Astrocyte (in vitro differentiated cells and primary cell): ENCODE data around the gene FNDC3B. TPM values are rescaled to one million over a fixed set of nuclear protein-coding genes. Genes with fewer than 3 reads are reported as not detected.

ENCODE experiments used
- DNase-seq: peaks from one replicate; pipeline ENCODE4 v3.0.0-alpha.2; 2010; ENCODE audit warnings: low read depth
- FAIRE-seq: peaks from 2 replicates; lab custom pipeline; 2011; peaks lifted over from hg19 to GRCh38; lab: Jason Lieb, UNC
- H2AFZ ChIP-seq: 2 replicates; pipeline ENCODE4 v1.6.0; 2012; ENCODE audit warnings: low read depth, low read length, inconsistent platforms
- H3K27ac ChIP-seq: 2 replicates; pipeline ENCODE4 v1.5.1; 2011; ENCODE audit warnings: low read depth, low read length, inconsistent platforms
- H3K27me3 ChIP-seq: 2 replicates; pipeline ENCODE4 v1.6.0; 2011; ENCODE audit warnings: low read length, inconsistent platforms; ENCODE audit not compliant: insufficient read depth
- H3K36me3 ChIP-seq: 2 replicates; pipeline ENCODE4 v1.5.1; 2011; ENCODE audit warnings: low read length, inconsistent platforms; ENCODE audit not compliant: insufficient read depth
- H3K4me1 ChIP-seq: 2 replicates; pipeline ENCODE4 v1.5.1; 2011; ENCODE audit warnings: low read length, inconsistent platforms; ENCODE audit not compliant: insufficient read depth
- H3K4me2 ChIP-seq: 2 replicates; pipeline ENCODE4 v1.6.0; 2012; ENCODE audit warnings: low read length, inconsistent platforms
- H3K4me3 ChIP-seq: 2 replicates; pipeline ENCODE4 v1.5.1; 2011; ENCODE audit warnings: low read depth, mild to moderate bottlenecking, low read length, inconsistent platforms; ENCODE audit not compliant: insufficient read depth
- H3K79me2 ChIP-seq: 2 replicates; pipeline ENCODE4 v1.6.0; 2012; ENCODE audit warnings: mild to moderate bottlenecking, low read length, inconsistent platforms; ENCODE audit not compliant: insufficient read depth
- H3K9ac ChIP-seq: 2 replicates; pipeline ENCODE4 v1.6.0; 2012; ENCODE audit warnings: mild to moderate bottlenecking, low read length, inconsistent platforms
- H3K9me3 ChIP-seq: 2 replicates; pipeline ENCODE4 v1.5.1; 2012; ENCODE audit warnings: low read depth, mild to moderate bottlenecking, low read length, inconsistent platforms; ENCODE audit not compliant: insufficient read depth
- H4K20me1 ChIP-seq: 2 replicates; pipeline ENCODE4 v1.6.0; 2012; ENCODE audit warnings: low read length, inconsistent platforms; ENCODE audit not compliant: insufficient read depth
- H3K27ac Mint-ChIP-seq: one replicate; pipeline ENCODE4 v1.8.0; 2021; ENCODE audit warnings: mild to moderate bottlenecking, mixed read lengths; ENCODE audit not compliant: unreplicated experiment
- H3K27me3 Mint-ChIP-seq: one replicate; pipeline ENCODE4 v1.8.0; 2021; ENCODE audit warnings: low read depth, mixed read lengths; ENCODE audit not compliant: unreplicated experiment
- H3K36me3 Mint-ChIP-seq: one replicate; pipeline ENCODE4 v1.8.0; 2021; ENCODE audit warnings: low read depth, mixed read lengths; ENCODE audit not compliant: unreplicated experiment
- H3K4me1 Mint-ChIP-seq: one replicate; pipeline ENCODE4 v1.8.0; 2021; ENCODE audit warnings: low read depth, mixed read lengths; ENCODE audit not compliant: unreplicated experiment
- H3K4me3 Mint-ChIP-seq: one replicate; pipeline ENCODE4 v1.8.0; 2021; ENCODE audit warnings: mild to moderate bottlenecking, moderate library complexity, mixed read lengths; ENCODE audit not compliant: unreplicated experiment
- H3K9me3 Mint-ChIP-seq: one replicate; pipeline ENCODE4 v1.8.0; 2021; ENCODE audit warnings: mild to moderate bottlenecking, mixed read lengths; ENCODE audit not compliant: unreplicated experiment
- CTCF ChIP-seq: IDR thresholded peaks from 2 replicates; pipeline ENCODE4 v1.5.1; 2011; ENCODE audit warnings: low read depth, mild to moderate bottlenecking, inconsistent platforms, low read length, moderate library complexity; ENCODE audit not compliant: insufficient read depth
- EZH2 ChIP-seq: IDR thresholded peaks from 2 replicates; pipeline ENCODE4 v1.6.1; 2012; ENCODE audit warnings: mild to moderate bottlenecking, low read length, inconsistent platforms; ENCODE audit not compliant: insufficient read depth
- total RNA-seq: library from RNA; stranded (reverse); gene quantifications from 2 replicates; pipeline ENCODE4 v1.2.1, GENCODE V29; 2021

The FNDC3B gene
- total RNA-seq, 1 donor from 2014 or later, result 327 TPM

GRCh38 chr3:172110127-172110779, 70.9 kb downstream of the FNDC3B start:
- Mint-ChIP-seq H3K27me3 (no peaks in the 10 kb centered on the region), H3K27ac (peak overlapping the region; percentile 30), H3K4me1 (peaks cover 61% of the 10 kb centered on the region), H3K36me3 (peaks cover 25% of the 10 kb centered on the region), H3K9me3 (no peaks in the 10 kb centered on the region), H3K4me3 (no peak overlapping the region)
- H3K27me3 ChIP-seq, result no peaks in the 10 kb centered on the region
- H3K4me1 ChIP-seq, result peaks cover 11% of the 10 kb centered on the region
- no peak overlapping the region for H3K9ac ChIP-seq
- H3K79me2 ChIP-seq, result peaks cover 97% of the 10 kb centered on the region
- H3K9me3 ChIP-seq, result no peaks in the 10 kb centered on the region
- H3K4me3 ChIP-seq, result no peak overlapping the region
- no peak overlapping the region for H2AFZ ChIP-seq
- TF ChIP-seq EZH2 (no peak), CTCF (no peak)
- no peak for DNase-seq
- H3K27ac ChIP-seq, result no peak overlapping the region
- H3K36me3 ChIP-seq, result peaks cover 16% of the 10 kb centered on the region
- peaks cover 90% of the 10 kb centered on the region for H4K20me1 ChIP-seq
- FAIRE-seq, result no peak
- H3K4me2 ChIP-seq, result no peak overlapping the region

GRCh38 chr3:172111163-172111562, 71.8 kb downstream of the FNDC3B start:
- H3K79me2 ChIP-seq, result peaks cover 96% of the 10 kb centered on the region

More at GRCh38 chr3:172111163-172111562, 71.8 kb downstream of the FNDC3B start:
- Histone ChIP-seq H3K36me3 (peaks cover 25% of the 10 kb centered on the region), H3K27me3 (no peaks in the 10 kb centered on the region), H3K9ac (no peak overlapping the region), H2AFZ (no peak overlapping the region), H3K4me2 (no peak overlapping the region), H3K4me1 (peaks cover 4% of the 10 kb centered on the region), H3K4me3 (no peak overlapping the region), H4K20me1 (peaks cover 91% of the 10 kb centered on the region), H3K27ac (no peak overlapping the region), H3K9me3 (no peaks in the 10 kb centered on the region)
- no peak for TF ChIP-seq EZH2
- TF ChIP-seq CTCF, result no peak
- peaks cover 27% of the 10 kb centered on the region for H3K36me3 Mint-ChIP-seq
- DNase-seq, result no peak
- no peak overlapping the region for H3K4me3 Mint-ChIP-seq
- no peaks in the 10 kb centered on the region for H3K27me3 Mint-ChIP-seq
- no peaks in the 10 kb centered on the region for H3K9me3 Mint-ChIP-seq
- FAIRE-seq, result no peak
- no peak overlapping the region for H3K27ac Mint-ChIP-seq
- H3K4me1 Mint-ChIP-seq, result peaks cover 55% of the 10 kb centered on the region
